Endometrial microvascular endothelial cells (primary cell): ENCODE measurements around the gene PPP1R36. TPM values are rescaled to one million over a fixed set of nuclear protein-coding genes. Genes with fewer than 3 reads are reported as not detected.
"Not testable (repeated sequence)": the region's sequence is repeated elsewhere in the genome, so short reads cannot be mapped to it uniquely, and the experiment has no call there.

ENCODE experiments used
- in situ Hi-C: cut with HindIII; loops from 2 replicates; pipeline ENCODE4 v1.10.0; 2017; ENCODE audit warnings: low sequenced_read_pairs, low pct_unique_long_range_greater_than_20kb; ENCODE audit errors: inconsistent ontology term
- total RNA-seq: library from RNA; depleted of rRNA; stranded (reverse); fragments of >200 nt; gene quantifications from one replicate; pipeline ENCODE4 v1.2.3, GENCODE V29; 2015; ENCODE audit errors: inconsistent ontology term

Gene PPP1R36
- total RNA-seq, 1 donor from 2014 or later, result not detected

GRCh38 chr14:64558216-64558615 is 8.5 kb downstream of the PPP1R36 start:
- in situ Hi-C loops, result not testable (repeated sequence)

- in situ Hi-C loops, result no loop called here
Observed at GRCh38 chr14:64561631-64562030, 11.9 kb downstream of the PPP1R36 start.

GRCh38 chr14:64562436-64562835 is 12.7 kb downstream of the PPP1R36 start:
- in situ Hi-C loops, result no loop called here

GRCh38 chr14:64563696-64564095 is 13.9 kb downstream of the PPP1R36 start:
- in situ Hi-C loops, result no loop called here

- in situ Hi-C loops, result no loop called here
Observed at GRCh38 chr14:64566651-64567122, 16.9 kb downstream of the PPP1R36 start.

GRCh38 chr14:64569138-64569631 is 19.4 kb downstream of the PPP1R36 start:
- in situ Hi-C loops, result no loop called here

GRCh38 chr14:64569646-64570045 is 19.9 kb downstream of the PPP1R36 start:
- in situ Hi-C loops, result not testable (repeated sequence)

- in situ Hi-C loops, result no loop called here
Observed at GRCh38 chr14:64572386-64573104, 22.8 kb downstream of the PPP1R36 start.

- in situ Hi-C loops, result no loop called here
Observed at GRCh38 chr14:64573109-64573508, 23.3 kb downstream of the PPP1R36 start.

- in situ Hi-C loops, result no loop called here
Observed at GRCh38 chr14:64574371-64575107, 24.8 kb downstream of the PPP1R36 start.

GRCh38 chr14:64577211-64577610 is 27.4 kb downstream of the PPP1R36 start:
- in situ Hi-C loops, result no loop called here

- in situ Hi-C loops, result no loop called here
Observed at GRCh38 chr14:64580467-64580866, 30.7 kb downstream of the PPP1R36 start.

GRCh38 chr14:64581363-64581762 is 31.6 kb downstream of the PPP1R36 start:
- in situ Hi-C loops, result no loop called here

GRCh38 chr14:64581817-64582216 is 32.1 kb downstream of the PPP1R36 start:
- in situ Hi-C loops, result no loop called here

- in situ Hi-C loops, result no loop called here
Observed at GRCh38 chr14:64584190-64584589, 34.4 kb downstream of the PPP1R36 start.

- in situ Hi-C loops, result no loop called here
Observed at GRCh38 chr14:64591809-64592208, 42.0 kb downstream of the PPP1R36 start.

GRCh38 chr14:64594438-64594837 is 44.7 kb downstream of the PPP1R36 start:
- in situ Hi-C loops, result no loop called here

- in situ Hi-C loops, result no loop called here
Observed at GRCh38 chr14:64598404-64598803, 48.6 kb downstream of the PPP1R36 start.

- in situ Hi-C loops, result no loop called here
Observed at GRCh38 chr14:64601571-64601970, 51.8 kb downstream of the PPP1R36 start.

GRCh38 chr14:64602826-64603225 is 53.1 kb downstream of the PPP1R36 start:
- in situ Hi-C loops, result no loop called here
